NCI-H82 treated with DMSO at 0.1 percent for 48 hours (cell line): ENCODE measurements around the gene CLCN4.

ENCODE experiments used
- DNase-seq: peaks from one replicate; lab custom pipeline; 2025; ENCODE audit not compliant: unreplicated experiment; lab: John Stamatoyannopoulos, UW

CLCN4 gene

GRCh38 chrX:10156199-10157031 lies at the start of gene CLCN4:
CLCN4 (plus strand) TSS chrX:10156975; CDS start chrX:10185033, 28,058 bp downstream.
- no peak for DNase-seq

DNA sequence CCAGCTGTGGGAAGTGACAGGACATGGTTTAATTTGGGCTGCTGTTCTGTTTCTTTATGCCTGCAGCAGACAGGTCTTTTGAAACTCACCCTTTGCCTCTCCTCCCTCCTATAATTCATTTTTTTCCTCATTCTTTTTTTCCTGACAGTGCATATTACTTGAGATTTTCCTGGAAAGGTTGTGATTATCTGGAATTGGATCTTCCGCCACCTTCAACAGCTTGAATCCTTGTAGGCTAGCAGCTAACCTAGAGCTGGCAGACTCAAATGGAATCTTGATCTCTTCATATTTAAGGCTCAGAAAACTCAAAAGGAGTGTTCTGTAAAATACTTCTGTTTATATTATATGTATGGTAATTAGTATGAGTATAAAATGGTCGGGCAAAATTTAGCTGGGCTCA lies 49.3 kb upstream of the CLCN4 start:
- DNase-seq = no peak

- no peak for DNase-seq
These were observed 48.5 kb upstream of the CLCN4 start for GRCh38 chrX:10108288-10108687.

- DNase-seq = no peak
These were observed 47.1 kb upstream of the CLCN4 start for GRCh38 chrX:10109695-10110094.

DNA sequence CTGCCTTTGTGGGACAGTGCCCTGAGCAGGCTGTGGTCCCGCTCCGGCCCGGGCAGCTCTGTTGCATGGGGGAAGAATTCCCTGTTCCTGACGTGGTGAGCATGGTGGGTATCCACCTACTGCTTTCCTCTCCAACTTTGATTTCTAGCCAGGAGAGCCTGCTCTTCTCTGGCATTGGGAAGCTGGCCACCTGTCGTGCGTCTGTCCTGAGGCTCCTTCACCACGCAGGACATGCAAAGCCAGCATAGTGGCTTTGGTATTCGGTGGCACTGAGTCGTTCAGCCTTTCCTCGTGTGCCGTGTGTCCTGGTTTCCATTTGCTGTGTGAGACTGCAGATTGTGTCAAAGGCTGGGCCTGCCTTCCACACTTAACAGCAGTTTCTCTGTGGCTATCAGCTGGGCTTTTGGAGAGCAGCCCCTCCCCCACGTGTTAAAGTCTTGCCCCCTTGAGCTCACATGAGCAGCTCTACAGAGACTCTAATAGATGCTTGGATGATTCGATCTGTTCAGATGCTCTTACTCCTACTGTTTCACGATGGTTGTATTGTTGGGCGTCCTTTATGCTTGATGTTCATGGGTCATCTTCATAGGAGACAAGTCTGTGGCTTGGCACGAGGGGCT lies 46.3 kb upstream of the CLCN4 start:
- no peak for DNase-seq

DNA sequence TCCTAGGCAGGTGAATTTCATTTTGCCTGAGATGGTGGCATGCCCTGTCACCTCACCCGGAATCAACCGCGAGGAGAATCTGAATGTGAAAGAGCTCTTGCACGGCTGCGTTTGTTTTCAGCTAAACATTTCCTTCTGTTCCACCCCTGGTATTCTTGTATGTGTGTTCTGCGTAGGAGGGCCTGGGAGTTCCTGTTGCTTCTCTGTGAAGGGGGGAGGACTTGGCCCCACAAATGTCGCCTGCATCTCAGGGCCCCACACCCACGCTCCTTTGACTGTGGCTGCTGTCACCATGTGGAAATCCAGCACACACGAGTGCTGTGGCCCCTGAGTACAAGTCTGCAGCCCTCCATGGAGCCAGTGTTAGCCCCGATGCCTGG lies 45.8 kb upstream of the CLCN4 start:
- DNase-seq = no peak

DNA sequence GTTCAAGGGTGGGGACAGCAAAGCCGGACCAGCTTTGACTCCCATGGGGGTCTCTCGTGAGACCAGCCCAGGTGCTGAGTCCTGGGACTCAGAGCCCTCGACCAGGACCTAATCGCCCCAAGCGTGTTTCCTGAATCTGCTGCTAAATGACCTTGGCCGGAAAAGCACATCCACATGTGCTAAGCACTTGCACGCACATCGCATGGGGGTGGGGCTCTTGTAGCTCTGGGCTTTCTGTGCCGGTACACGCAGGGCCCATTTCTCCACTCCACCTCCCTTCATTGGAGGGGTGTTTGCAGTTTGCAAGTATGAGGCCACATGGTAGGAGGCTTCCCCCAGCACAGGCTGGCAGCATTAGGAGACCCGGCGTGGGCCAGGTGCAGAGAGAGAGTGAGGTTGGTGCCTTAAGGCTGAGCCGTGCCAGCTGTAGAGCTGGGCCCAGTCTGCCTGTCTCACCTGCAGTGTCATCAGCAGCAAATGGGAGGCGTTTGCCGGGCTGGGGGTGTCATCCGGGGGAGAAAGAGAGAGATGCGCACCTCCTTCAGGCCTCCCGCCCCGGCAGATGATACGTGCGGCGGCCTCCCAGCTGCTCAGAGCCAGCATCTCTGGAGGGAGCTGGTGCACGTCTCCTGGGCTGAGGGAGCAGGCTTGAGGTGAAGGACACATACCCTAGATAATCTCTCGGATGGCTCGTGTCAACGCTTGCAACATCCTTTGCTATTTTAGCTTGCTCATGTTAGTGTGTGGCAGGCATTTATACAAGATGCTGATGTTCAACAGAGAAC lies 45.2 kb upstream of the CLCN4 start:
- DNase-seq = no peak

DNA sequence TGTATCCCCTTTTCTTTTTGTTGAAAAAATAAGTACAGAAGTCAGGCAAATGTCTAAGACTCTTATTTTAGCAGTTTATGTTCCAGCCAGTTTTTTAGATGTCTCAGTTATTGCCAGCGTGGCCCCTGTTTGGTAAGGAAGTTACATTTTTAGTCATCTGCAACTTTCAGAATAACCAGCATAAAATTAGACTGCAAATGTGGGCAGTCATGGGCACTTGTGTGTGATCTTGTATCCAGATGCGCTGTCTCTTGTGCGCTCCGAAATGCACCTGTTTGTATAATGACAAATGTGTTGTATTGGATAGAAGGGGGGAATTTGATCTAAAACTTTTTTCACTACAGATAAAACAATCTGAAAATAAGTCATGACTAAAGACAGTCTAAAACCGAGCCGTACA lies 44.3 kb upstream of the CLCN4 start:
- DNase-seq = no peak

GRCh38 chrX:10115082-10115481 lies 41.7 kb upstream of the CLCN4 start:
- DNase-seq = no peak

GRCh38 chrX:10117301-10117700 lies 39.5 kb upstream of the CLCN4 start:
- no peak for DNase-seq

DNA sequence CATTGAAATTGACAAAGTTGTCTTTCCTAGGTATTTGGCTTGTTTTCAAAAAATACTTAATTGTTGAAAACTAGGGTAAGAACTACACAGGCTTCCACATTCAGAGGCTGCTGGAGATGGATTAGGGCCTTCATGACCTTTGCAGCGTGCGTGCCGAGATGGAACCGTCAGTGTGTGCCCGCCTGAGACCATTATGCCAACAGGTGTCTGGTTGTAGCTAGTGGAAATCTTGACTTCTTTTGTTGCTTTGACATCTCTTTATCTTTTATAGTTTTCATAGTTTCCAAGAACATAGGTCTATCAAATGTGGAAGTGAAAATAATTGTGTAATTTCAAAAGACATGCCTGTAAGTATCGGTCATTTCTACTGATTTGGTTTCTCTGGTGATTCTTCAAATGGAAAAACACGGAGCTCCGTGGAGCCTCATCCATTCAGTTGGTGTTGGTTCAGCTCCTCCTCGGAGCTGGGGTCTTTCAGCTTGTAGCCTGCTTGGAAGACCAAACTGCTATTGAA lies 38.9 kb upstream of the CLCN4 start:
- DNase-seq = no peak

DNA sequence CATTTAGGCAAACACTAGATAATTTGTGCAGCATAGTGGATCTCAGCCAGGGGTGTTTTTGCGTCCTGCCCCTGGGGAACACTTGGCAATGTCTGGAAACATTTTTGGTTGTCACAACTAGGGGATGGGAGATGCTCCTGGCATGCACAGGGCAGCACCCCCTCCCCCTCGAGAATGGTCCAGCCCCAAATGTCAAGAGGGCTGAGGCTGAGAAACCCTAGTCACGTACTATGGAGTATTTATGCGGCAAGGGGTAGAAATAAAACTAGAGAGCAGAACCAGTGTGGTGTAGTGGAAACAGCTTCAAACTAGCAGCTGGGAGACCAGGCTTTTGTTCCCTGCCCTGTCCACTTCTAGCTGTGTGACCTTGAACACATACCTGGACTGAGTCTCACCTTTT lies 38.2 kb upstream of the CLCN4 start:
- no peak for DNase-seq

DNA sequence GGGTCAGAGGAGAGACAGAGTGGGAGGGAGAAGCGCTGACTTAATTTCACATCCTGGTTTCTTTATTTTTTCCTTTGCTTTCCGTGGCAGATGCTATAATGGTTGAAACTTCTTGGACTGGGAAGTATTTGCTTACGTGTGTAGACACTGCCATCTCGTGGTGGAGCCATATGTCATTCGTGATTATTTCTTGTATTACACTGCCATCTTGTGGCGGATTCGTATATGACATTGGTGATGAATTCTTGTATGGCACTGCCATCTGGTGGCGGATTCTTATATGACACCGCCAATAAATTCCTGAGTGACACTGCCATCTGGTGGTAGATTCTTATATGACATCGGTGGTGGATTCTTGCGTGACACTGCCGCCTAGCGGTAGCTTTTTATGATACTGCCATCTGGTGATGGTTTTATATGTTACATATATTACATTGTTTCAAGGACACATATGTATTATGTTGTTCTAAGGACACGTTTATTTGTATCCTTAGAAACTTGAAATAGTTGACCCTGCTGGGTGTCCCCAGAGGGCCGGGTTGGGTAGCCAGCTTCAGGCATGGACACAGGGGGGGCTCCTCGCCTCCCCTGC lies 37.3 kb upstream of the CLCN4 start:
- peak; percentile 37 for DNase-seq

GRCh38 chrX:10120331-10120730 lies 36.4 kb upstream of the CLCN4 start:
- no peak for DNase-seq

- DNase-seq = no peak
These were observed 35.9 kb upstream of the CLCN4 start for GRCh38 chrX:10120828-10121227.

DNA sequence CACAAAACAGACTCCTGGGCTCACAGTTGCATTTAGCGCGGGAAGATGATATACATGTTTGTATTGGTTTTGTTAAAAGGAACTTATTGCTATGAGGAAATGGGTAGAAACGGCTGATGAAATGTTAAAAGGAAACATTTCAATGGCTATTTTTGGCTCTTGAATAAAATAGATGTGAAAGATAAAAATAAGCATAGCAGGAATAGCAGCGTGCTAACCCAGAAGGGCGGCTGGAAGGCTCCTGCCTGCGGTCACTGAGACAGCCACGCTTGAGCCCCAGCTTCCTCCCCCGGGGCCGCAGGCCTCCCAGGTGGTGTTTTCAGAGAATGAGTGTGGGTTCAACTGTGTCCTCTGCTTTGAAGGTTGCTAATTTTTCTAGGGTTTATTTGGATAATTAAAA lies 35.0 kb upstream of the CLCN4 start:
- DNase-seq = no peak

DNA sequence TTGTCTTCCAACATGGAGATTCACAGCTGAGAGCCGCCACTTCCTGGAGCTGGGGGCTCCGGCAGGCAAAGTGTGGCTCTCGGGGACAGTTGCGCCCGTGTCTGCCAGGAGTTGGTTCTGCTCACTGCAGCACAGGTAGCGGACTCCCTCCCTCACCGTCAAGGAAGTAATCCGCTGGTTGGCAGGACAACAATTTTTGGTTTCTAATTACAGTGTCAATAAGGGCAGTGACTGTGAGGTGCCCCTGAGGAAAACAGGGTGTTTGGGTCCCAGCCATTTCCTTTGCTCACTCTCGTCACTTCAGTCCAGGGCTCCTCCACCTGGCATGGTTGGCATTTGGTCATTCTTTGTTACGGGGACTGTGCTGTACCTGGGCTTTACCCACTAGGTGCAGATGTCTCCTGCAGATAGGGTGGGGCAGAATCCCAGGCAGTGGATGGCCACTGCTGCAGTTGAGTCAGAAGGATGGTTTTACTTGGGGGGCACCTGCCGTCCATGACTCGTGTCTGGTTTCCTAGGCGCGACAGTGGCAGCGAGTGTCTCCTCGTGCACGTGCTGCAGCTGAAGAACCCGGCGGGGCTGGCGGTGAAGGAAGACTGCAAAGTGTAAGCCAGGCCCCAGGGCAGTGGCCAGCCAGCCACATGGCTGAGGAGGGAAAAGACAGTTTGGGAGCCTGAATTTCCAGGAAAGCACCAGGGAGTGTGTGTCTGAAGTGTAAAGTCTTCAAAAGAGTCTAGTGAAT lies 32.1 kb upstream of the CLCN4 start:
- DNase-seq = no peak

DNA sequence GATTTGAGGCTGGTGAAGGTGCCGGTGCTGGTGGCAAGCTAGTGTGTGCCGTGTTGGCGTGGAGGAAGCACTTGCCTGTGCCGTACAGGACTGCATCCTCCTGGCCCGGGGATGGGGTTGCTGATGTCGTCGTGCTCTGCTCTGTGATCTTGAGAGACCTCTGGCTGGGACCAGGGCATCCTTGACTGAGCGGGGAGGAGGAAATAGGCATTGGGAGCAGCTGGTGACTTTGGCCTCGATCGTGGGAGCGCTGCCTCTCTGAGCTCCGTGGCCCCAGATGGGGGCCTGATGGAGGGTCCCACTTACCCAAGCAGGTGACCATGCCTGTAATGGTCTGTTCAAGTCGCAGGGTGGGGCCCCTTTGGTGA lies 31.5 kb upstream of the CLCN4 start:
- DNase-seq = no peak

DNA sequence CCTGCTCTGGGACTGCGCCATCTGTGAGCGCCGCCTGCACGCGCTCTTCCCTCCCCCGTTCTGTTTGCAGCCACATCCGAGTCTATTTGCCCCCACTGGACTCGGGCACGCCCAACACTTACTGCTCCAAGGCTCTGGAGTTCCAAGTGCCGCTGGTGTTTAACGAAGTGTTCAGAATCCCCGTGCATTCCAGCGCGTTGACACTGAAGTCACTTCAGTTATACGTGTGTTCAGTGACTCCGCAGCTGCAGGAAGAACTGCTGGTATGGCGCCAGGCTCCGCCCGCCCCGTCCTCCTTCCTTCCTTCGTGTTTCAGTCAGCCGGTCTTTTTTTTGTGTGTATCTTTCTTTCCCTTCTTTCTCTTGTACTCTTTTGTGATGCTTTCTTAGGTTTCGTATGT lies 30.7 kb upstream of the CLCN4 start:
- DNase-seq = no peak

DNA sequence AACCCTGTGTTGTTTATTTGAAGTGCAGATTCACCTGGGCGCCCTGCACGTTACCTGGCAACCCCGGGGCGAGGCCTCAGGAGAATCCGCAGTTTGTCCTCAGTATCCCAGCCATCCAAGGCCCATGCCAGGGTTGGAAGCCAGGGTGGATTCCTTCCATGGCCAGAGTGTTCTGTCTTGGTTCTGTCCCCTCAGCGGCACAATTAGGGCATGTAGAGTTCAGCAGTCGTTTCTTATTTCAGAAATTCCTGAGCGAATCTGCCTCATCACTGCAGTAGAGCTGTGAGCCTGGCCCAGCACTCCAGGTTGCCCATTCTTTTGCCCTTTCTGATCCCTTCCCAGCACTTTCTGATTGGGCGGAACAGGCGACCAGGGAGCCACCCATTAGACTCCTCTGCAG lies 29.9 kb upstream of the CLCN4 start:
- DNase-seq = no peak

DNA sequence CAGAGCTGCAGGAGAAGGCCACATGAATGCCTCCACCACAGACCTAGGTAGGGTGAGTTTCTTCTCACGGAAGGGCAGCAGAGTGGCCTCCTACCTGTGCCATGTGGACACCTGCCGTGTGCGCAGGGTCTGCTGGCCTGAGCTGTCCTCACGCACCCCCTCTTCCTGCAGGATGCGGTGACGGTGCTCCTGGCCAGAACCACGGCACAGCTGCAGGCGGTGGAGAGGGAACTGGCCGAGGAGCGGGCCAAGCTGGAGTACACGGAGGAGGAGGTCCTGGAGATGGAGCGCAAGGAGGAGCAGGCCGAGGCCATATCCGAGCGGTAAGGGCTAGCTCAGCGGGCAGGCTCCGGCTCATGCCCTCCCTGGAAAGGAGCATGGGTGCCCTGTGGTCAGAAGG lies 28.4 kb upstream of the CLCN4 start:
- DNase-seq = no peak
